Common myeloid progenitor, CD34-positive (primary cell): ENCODE results near the gene UPK2.
"Not testable (repeated sequence)": the region's sequence is repeated elsewhere in the genome, so short reads cannot be mapped to it uniquely, and the experiment has no call there.

ENCODE experiments used
- CTCF ChIA-PET: fragments of 350-600 bp; sonication (Branson Sonifier 250); formaldehyde crosslinking; loops from one replicate; lab custom pipeline; 2021; ENCODE audit warnings: antibody characterized with exemption; lab: Charles Lee
- POLR2A ChIA-PET: fragments of 350-600 bp; sonication (Branson Sonifier 250); formaldehyde crosslinking; loops from one replicate; lab custom pipeline; 2021; ENCODE audit warnings: antibody characterized with exemption; lab: Charles Lee
- DNase-seq, 3 donors: peaks; one replicate each; pipeline versions ENCODE4 v3.0.0 to v3.0.0-alpha.2; 2013
- H3K27ac ChIP-seq, 2 experiments: 1 replicate in 1 of 2; 2 replicates in 1 of 2; pipeline ENCODE4 v1.7.0; 2013; ENCODE audit warnings: inconsistent platforms in 2 of 2, low read length in 2 of 2, mild to moderate bottlenecking in 2 of 2, low read depth in 1 of 2, moderate library complexity in 1 of 2; ENCODE audit not compliant: severe bottlenecking in 2 of 2, insufficient read depth in 1 of 2, poor library complexity in 1 of 2
- H3K27me3 ChIP-seq, 5 experiments: replicated peaks in 2 of 5; 1 replicate in 3 of 5; 2 replicates in 2 of 5; pipeline versions ENCODE4 v1.6.1 to v1.7.0; 2013; ENCODE audit warnings: low read length in 4 of 5, mild to moderate bottlenecking in 2 of 5, moderate library complexity in 2 of 5, inconsistent platforms in 1 of 5; ENCODE audit not compliant: insufficient read depth in 5 of 5, control insufficient read depth in 4 of 5
- H3K36me3 ChIP-seq, 4 experiments: 1 replicate in 2 of 4; 2 replicates in 2 of 4; pipeline versions ENCODE4 v1.6.1 to v1.7.0; 2013; ENCODE audit warnings: low read length in 3 of 4, control low read depth in 1 of 4, mild to moderate bottlenecking in 1 of 4; ENCODE audit not compliant: control insufficient read depth in 4 of 4, insufficient read depth in 4 of 4
- H3K4me1 ChIP-seq, 4 experiments: 1 replicate in 3 of 4; 2 replicates in 1 of 4; pipeline versions ENCODE4 v1.6.1 to v1.7.1; 2013; ENCODE audit warnings: low read length in 3 of 4, mild to moderate bottlenecking in 3 of 4, control low read depth in 1 of 4, inconsistent platforms in 1 of 4, moderate library complexity in 1 of 4; ENCODE audit not compliant: control insufficient read depth in 4 of 4, insufficient read depth in 4 of 4; ENCODE audit errors: control extremely low read depth in 1 of 4
- H3K4me3 ChIP-seq, 7 experiments: 1 replicate in 4 of 7; 2 replicates in 3 of 7; pipeline versions ENCODE4 v1.5.1 to v1.7.0; 2013; ENCODE audit warnings: mild to moderate bottlenecking in 7 of 7, low read length in 6 of 7, moderate library complexity in 6 of 7, inconsistent platforms in 2 of 7, low read depth in 2 of 7, control low read depth in 1 of 7; ENCODE audit not compliant: insufficient read depth in 4 of 7, control insufficient read depth in 1 of 7; ENCODE audit errors: extremely low read depth in 1 of 7
- H3K9me3 ChIP-seq, 5 experiments: 1 replicate in 4 of 5; 2 replicates in 1 of 5; pipeline versions ENCODE4 v1.6.1 to v1.7.1; 2013; ENCODE audit warnings: low read length in 4 of 5, mild to moderate bottlenecking in 2 of 5, inconsistent platforms in 1 of 5, low read depth in 1 of 5, moderate library complexity in 1 of 5; ENCODE audit not compliant: control insufficient read depth in 4 of 5, insufficient read depth in 2 of 5; ENCODE audit errors: control extremely low read depth in 1 of 5
- WGBS: methylation state at CpG from one replicate; pipeline ENCODE4 v1.1.5; 2013; ENCODE audit not compliant: insufficient coverage; 5-methylcytosine and 5-hydroxymethylcytosine counted together

UPK2 gene

GRCh38 chr11:118939404-118939915, 16.6 kb upstream of the UPK2 start:
- H3K4me3 ChIP-seq: no peak overlapping the region
- no peaks in the 10 kb centered on the region for H3K9me3 ChIP-seq
- no peaks in the 10 kb centered on the region for H3K36me3 ChIP-seq
- no peaks in the 10 kb centered on the region for H3K27me3 ChIP-seq
- peaks cover 0 to 23% (median 19%) of the 10 kb centered on the region in 4 experiments for H3K4me1 ChIP-seq
- ChIA-PET CTCF (interaction anchor here (1.0 to 2.5 kb wide), 9 partner anchors 9 to 250 kb away, joined by 3 to 18 read pairs (median 4); no protein-coding TSS in a partner anchor), POLR2A (no interaction called here)
- no peak overlapping the region for H3K27ac ChIP-seq
- no peak for DNase-seq
- 84% methylated on average over 7 of the region's 8 CpGs for WGBS

DNA sequence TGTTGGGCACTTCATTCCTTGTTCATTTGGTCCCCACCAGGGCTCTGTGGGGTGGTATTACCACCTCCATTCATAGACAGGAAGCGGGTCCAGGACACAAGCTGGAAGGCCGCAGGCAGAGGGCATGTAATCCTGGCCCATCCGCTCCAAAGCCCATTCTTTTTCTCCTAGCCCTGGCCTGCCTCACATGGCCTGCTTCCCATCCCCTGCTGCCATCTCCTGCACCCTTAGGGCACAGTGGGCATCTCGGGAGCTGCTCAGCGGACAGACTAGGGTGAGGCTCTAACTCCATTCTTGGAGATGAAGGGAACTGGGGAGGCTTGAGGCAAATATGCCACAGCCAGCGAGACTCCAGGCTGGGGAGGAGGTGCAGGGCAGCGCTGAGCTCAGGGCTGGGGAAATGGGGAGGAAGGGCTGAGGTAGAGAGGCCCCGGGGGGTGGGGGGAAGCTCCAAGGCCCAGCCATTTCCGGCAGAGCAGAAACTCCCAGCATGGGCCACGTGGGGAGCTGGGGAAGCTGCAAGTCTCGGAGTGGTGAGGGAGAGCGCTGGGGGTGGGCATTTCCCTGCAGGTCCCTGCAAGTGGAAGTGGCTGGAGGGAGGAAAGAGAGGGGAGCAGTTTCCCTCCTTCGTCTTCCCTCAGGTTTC, 16.0 kb upstream of the UPK2 start:
- Histone ChIP-seq H3K4me3 (peak overlapping the region in 4 of 7 experiments; percentile 4 to 49 (median 24)), H3K9me3 (no peaks in the 10 kb centered on the region), H3K27ac (no peak overlapping the region), H3K4me1 (peaks cover 0 to 23% (median 19%) of the 10 kb centered on the region in 4 experiments), H3K36me3 (no peaks in the 10 kb centered on the region), H3K27me3 (no peaks in the 10 kb centered on the region)
- CTCF ChIA-PET: interaction anchor here (0.7 to 2.5 kb wide), 10 partner anchors 9 to 250 kb away, joined by 3 to 18 read pairs (median 4); partner anchors contain the start of gene UPK2
- WGBS: 18% methylated on average over 10 of the region's 13 CpGs
- POLR2A ChIA-PET: no interaction called here
- DNase-seq: peak in 2 of 3 donors; percentile 64 to 67

DNA sequence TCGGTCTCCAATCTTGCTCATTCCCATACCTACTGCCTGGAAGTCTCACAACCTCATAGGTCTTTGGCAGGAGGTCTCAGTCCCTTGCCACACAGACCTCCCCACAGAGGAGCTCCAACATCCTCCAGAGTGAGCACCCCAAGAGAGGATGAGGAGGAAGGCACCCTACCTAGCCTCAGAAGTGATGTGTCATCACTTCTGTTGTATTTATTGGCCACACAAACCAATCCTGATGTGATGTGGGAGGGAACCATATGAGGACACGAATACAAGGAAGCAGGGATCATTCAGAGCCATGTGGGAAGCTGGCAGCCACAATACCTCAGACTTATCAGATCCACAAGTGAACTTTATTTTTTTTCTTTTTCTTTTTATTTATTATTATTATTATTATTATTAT, 9.0 kb upstream of the UPK2 start:
- POLR2A ChIA-PET: no interaction called here
- H3K4me1 ChIP-seq: no peaks in the 10 kb centered on the region
- H3K27ac ChIP-seq: no peak overlapping the region
- no peak overlapping the region for H3K4me3 ChIP-seq
- WGBS: no CpG with 5 or more reads among the region's 2 CpGs
- no peaks in the 10 kb centered on the region for H3K36me3 ChIP-seq
- CTCF ChIA-PET: interaction anchor here (0.8 to 1.0 kb wide), 2 partner anchors 10 to 15 kb away, joined by 3 to 4 read pairs; no protein-coding TSS in a partner anchor
- no peak for DNase-seq
- H3K9me3 ChIP-seq: no peaks in the 10 kb centered on the region
- H3K27me3 ChIP-seq: no peaks in the 10 kb centered on the region

DNA sequence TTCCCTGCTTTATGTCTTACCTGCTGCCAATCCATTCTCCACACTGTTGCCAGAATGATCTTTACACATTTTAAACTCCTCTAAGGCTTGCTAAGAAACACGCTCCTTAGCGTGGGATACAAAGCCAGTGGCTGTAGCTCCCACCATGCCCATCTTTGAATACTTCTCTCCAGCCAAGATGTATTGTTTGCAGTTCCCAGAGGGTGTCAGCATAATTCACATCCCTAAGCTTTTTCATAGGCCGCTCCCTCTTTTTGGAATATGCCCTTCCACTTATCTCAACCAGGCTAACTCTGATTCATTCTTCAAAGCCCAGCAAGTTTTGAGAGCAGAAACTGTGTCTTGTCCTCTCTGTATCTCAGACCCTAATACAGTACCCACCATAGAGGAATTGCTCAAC, 8.1 kb upstream of the UPK2 start:
- ChIA-PET CTCF (interaction anchor here (1.0 to 1.7 kb wide), 3 partner anchors 8 to 18 kb away, joined by 4 to 5 read pairs (median 4); no protein-coding TSS in a partner anchor), POLR2A (no interaction called here)
- no peak for DNase-seq
- H3K4me3 ChIP-seq: no peak overlapping the region
- H3K27me3 ChIP-seq: no peaks in the 10 kb centered on the region
- no peaks in the 10 kb centered on the region for H3K9me3 ChIP-seq
- H3K27ac ChIP-seq: no peak overlapping the region
- WGBS: 100% methylated on average over 3 of the region's 3 CpGs
- H3K36me3 ChIP-seq: no peaks in the 10 kb centered on the region
- no peaks in the 10 kb centered on the region for H3K4me1 ChIP-seq

GRCh38 chr11:118953265-118953664, 2.8 kb upstream of the UPK2 start:
- Histone ChIP-seq H3K27ac (no peak overlapping the region), H3K9me3 (no peaks in the 10 kb centered on the region), H3K4me3 (no peak overlapping the region), H3K27me3 (no peaks in the 10 kb centered on the region), H3K4me1 (no peaks in the 10 kb centered on the region), H3K36me3 (no peaks in the 10 kb centered on the region)
- CTCF ChIA-PET: interaction anchor here (0.7 to 3.5 kb wide), 5 partner anchors 9 to 48 kb away, joined by 3 to 16 read pairs (median 5); no protein-coding TSS in a partner anchor
- POLR2A ChIA-PET: no interaction called here
- DNase-seq: peak in 2 of 3 donors; percentile 29 to 33
- WGBS: 86% methylated on average over 2 of the region's 6 CpGs

GRCh38 chr11:118953976-118954375, 2.1 kb upstream of the UPK2 start:
- DNase-seq, H3K27ac ChIP-seq, H3K27me3 ChIP-seq, POLR2A ChIA-PET, H3K4me1 ChIP-seq, H3K4me3 ChIP-seq, H3K9me3 ChIP-seq, H3K36me3 ChIP-seq: not testable (repeated sequence)
- CTCF ChIA-PET: interaction anchor here (0.9 to 4.4 kb wide), 4 partner anchors 18 to 49 kb away, joined by 3 to 23 read pairs (median 10); partner anchors contain the start of gene BCL9L
- 94% methylated on average over 6 of the region's 6 CpGs for WGBS
